MM.1S (cell line): ENCODE measurements around the gene C2orf42.
"Not testable (repeated sequence)": the region's sequence is repeated elsewhere in the genome, so short reads cannot be mapped to it uniquely, and the experiment has no call there.

Source experiments
- DNase-seq: peaks from one replicate; pipeline ENCODE4 v3.0.0-alpha.2; 2015
- H2AFZ ChIP-seq: fragments of 300-600 bp; sonication (generic); 2 replicates; pipeline ENCODE4 v1.6.0; 2016; ENCODE audit warnings: antibody characterized with exemption, low read length
- H3F3A ChIP-seq: fragments of 300-600 bp; sonication (generic); 2 replicates; pipeline ENCODE4 v1.6.1; 2016; ENCODE audit warnings: mild to moderate bottlenecking, antibody characterized with exemption, low read length, moderate library complexity, mixed read lengths; ENCODE audit not compliant: insufficient read depth
- H3K27ac ChIP-seq: fragments of 300-600 bp; sonication (generic); 2 replicates; pipeline ENCODE4 v1.5.1; 2016; ENCODE audit warnings: mild to moderate bottlenecking, low read length
- H3K27me3 ChIP-seq: fragments of 300-600 bp; sonication (generic); replicated peaks from 2 replicates; pipeline ENCODE4 v1.6.0; 2016; ENCODE audit warnings: low read length; ENCODE audit not compliant: insufficient read depth
- H3K36me3 ChIP-seq: fragments of 300-600 bp; sonication (generic); replicated peaks from 2 replicates; pipeline ENCODE4 v1.6.1; 2016; ENCODE audit warnings: mild to moderate bottlenecking, low read length, mixed read lengths; ENCODE audit not compliant: insufficient read depth
- H3K4me1 ChIP-seq: fragments of 300-600 bp; sonication (generic); 2 replicates; pipeline ENCODE4 v1.6.1; 2016; ENCODE audit warnings: low read length, mixed read lengths
- H3K4me2 ChIP-seq: fragments of 300-600 bp; sonication (generic); 2 replicates; pipeline ENCODE4 v1.6.0; 2016; ENCODE audit warnings: low read depth, low read length
- H3K4me3 ChIP-seq: fragments of 300-600 bp; sonication (generic); 2 replicates; pipeline ENCODE4 v1.5.1; 2016; ENCODE audit warnings: low read length, mixed read lengths
- H3K79me2 ChIP-seq: fragments of 300-600 bp; sonication (generic); 2 replicates; pipeline ENCODE4 v1.6.1; 2016; ENCODE audit warnings: mixed run types, low read length, mixed read lengths
- H3K9ac ChIP-seq: fragments of 300-600 bp; sonication (generic); 2 replicates; pipeline ENCODE4 v1.6.1; 2016; ENCODE audit warnings: low read length, mixed read lengths
- H3K9me2 ChIP-seq: fragments of 300-600 bp; sonication (generic); replicated peaks from 2 replicates; pipeline ENCODE4 v1.6.1; 2016; ENCODE audit warnings: mild to moderate bottlenecking, low read length, mixed read lengths; ENCODE audit not compliant: insufficient read depth
- H3K9me3 ChIP-seq: fragments of 300-600 bp; sonication (generic); replicated peaks from 2 replicates; pipeline ENCODE4 v1.6.1; 2016; ENCODE audit warnings: mild to moderate bottlenecking, low read length, mixed read lengths; ENCODE audit not compliant: insufficient read depth
- H4K20me1 ChIP-seq: fragments of 300-600 bp; sonication (generic); 2 replicates; pipeline ENCODE4 v1.6.1; 2016; ENCODE audit warnings: mild to moderate bottlenecking, low read length, moderate library complexity, mixed read lengths; ENCODE audit not compliant: insufficient read depth
- EZH2 ChIP-seq: fragments of 300-600 bp; sonication (generic); optimal IDR thresholded peaks from 2 replicates; pipeline ENCODE3; 2017; ENCODE audit warnings: low read depth, mild to moderate bottlenecking, antibody characterized with exemption, low read length, mixed read lengths
- EZH2phosphoT487 ChIP-seq: fragments of 300-600 bp; sonication (generic); IDR thresholded peaks from 2 replicates; pipeline ENCODE4 v1.6.1; 2018; ENCODE audit warnings: antibody characterized with exemption, low read length
- TF ChIP-seq, protein P1 (sequence below): fragments of 300-600 bp; sonication (generic); IDR thresholded peaks from 2 replicates; pipeline ENCODE4 v1.5.1; 2016; ENCODE audit warnings: antibody characterized with exemption, low read length, mixed read lengths

Gene C2orf42

DNA sequence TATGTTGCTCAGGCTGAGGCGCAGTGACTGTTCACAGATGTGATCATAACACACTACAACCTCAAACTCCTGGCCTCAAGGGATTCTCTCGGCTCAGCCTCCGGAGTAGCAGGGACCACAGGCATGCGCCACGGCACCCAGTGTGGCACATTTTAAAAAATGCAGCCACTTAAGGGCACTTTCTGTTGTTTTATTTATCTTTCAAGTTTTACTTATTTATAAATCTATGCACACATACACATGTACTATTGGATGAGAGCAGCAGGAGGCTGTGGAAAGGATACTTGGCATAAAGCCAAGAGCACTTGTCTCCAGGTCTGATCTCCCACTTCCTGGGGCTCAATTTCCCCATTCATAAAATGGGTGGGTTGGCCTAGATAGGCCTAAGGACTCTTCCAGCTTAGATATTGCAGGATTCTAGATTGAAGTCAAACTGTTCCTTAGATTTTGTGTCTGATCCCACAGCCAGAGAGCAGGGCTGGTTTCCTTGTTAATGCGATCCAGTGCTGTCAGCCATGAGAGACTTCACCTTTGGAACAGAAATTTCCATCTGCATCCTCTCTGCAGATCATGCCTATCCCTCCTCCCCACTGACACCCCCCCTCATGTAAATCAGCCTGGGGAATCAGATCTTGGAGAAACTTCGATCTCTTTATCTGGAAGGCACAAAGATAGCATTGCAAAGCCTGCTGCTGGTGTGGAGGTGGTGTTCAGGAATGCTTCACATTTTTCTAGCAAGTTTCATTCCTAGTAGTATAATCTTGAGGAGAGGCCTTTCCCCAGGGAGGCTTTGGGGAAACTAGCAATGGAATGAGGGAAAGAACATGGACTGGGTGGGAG is 78.8 kb downstream of the C2orf42 start:
- Histone ChIP-seq H3K4me3 (no peak overlapping the region), H4K20me1 (no peaks in the 10 kb centered on the region), H3K4me1 (peaks cover 34% of the 10 kb centered on the region), H3K79me2 (no peaks in the 10 kb centered on the region), H3K9me3 (no peaks in the 10 kb centered on the region), H3K4me2 (no peak overlapping the region), H3K36me3 (no peaks in the 10 kb centered on the region), H3F3A (peaks cover 42% of the 10 kb centered on the region), H3K27ac (no peak overlapping the region), H3K9me2 (no peaks in the 10 kb centered on the region), H3K27me3 (no peaks in the 10 kb centered on the region), H3K9ac (no peak overlapping the region), H2AFZ (no peak overlapping the region)
- TF ChIP-seq, protein P1, sequence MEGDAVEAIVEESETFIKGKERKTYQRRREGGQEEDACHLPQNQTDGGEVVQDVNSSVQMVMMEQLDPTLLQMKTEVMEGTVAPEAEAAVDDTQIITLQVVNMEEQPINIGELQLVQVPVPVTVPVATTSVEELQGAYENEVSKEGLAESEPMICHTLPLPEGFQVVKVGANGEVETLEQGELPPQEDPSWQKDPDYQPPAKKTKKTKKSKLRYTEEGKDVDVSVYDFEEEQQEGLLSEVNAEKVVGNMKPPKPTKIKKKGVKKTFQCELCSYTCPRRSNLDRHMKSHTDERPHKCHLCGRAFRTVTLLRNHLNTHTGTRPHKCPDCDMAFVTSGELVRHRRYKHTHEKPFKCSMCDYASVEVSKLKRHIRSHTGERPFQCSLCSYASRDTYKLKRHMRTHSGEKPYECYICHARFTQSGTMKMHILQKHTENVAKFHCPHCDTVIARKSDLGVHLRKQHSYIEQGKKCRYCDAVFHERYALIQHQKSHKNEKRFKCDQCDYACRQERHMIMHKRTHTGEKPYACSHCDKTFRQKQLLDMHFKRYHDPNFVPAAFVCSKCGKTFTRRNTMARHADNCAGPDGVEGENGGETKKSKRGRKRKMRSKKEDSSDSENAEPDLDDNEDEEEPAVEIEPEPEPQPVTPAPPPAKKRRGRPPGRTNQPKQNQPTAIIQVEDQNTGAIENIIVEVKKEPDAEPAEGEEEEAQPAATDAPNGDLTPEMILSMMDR = no peak
- no peak for DNase-seq

DNA sequence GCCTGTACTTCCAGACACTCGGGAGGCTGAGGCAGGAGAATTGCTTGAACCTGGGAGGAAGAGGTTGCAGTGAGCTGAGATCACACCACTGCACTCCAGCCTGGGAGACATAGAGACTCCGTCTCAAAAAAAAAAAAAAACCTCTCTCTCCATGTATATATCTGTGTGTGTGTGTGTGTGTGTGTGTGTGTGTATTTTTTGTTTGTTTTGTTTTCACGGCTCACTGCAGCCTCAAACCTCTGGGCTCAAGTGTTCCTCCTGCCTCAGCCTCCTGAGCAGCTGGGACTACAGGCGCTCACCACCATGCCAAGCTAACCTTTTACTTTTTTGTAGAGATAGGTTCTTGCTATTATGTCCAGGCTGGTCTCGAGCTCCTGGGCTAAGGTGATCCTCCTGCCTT is 80.4 kb downstream of the C2orf42 start:
- not testable (repeated sequence) for H2AFZ ChIP-seq, H3K4me3 ChIP-seq, H3K79me2 ChIP-seq, H3K27me3 ChIP-seq, H3K27ac ChIP-seq, H3K9me2 ChIP-seq, H4K20me1 ChIP-seq, H3K36me3 ChIP-seq, H3K4me2 ChIP-seq, DNase-seq, H3K9me3 ChIP-seq, H3K9ac ChIP-seq
- peaks cover 20% of the 10 kb centered on the region for H3K4me1 ChIP-seq
- H3F3A ChIP-seq = peaks cover 26% of the 10 kb centered on the region

DNA sequence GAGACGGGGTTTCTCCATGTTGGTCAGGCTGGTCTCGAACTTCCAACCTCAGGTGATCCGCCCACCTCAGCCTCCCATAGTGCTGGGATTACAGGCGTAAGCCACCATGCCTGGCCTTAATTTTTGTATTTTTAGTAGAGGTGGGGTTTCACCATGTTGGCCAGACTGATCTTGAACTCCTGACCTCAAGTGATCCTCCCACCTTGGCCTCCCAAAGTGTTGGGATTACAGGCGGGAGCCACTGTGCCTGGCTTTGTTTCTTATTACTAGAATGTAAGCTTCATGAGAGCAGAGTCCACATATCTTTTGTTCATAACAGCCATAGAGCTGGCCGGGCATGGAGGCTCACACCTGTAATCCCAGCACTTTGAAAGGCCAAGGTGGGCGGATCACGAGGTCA is 84.7 kb downstream of the C2orf42 start:
- not testable (repeated sequence) for H3K9me2 ChIP-seq, H3K36me3 ChIP-seq, H3K27ac ChIP-seq, H3K4me2 ChIP-seq, H3K9me3 ChIP-seq, DNase-seq, H3K27me3 ChIP-seq, H3K4me3 ChIP-seq, H4K20me1 ChIP-seq, H3K9ac ChIP-seq, H3K79me2 ChIP-seq, H2AFZ ChIP-seq
- Histone ChIP-seq H3F3A (peaks cover 27% of the 10 kb centered on the region), H3K4me1 (peaks cover 29% of the 10 kb centered on the region)

DNA sequence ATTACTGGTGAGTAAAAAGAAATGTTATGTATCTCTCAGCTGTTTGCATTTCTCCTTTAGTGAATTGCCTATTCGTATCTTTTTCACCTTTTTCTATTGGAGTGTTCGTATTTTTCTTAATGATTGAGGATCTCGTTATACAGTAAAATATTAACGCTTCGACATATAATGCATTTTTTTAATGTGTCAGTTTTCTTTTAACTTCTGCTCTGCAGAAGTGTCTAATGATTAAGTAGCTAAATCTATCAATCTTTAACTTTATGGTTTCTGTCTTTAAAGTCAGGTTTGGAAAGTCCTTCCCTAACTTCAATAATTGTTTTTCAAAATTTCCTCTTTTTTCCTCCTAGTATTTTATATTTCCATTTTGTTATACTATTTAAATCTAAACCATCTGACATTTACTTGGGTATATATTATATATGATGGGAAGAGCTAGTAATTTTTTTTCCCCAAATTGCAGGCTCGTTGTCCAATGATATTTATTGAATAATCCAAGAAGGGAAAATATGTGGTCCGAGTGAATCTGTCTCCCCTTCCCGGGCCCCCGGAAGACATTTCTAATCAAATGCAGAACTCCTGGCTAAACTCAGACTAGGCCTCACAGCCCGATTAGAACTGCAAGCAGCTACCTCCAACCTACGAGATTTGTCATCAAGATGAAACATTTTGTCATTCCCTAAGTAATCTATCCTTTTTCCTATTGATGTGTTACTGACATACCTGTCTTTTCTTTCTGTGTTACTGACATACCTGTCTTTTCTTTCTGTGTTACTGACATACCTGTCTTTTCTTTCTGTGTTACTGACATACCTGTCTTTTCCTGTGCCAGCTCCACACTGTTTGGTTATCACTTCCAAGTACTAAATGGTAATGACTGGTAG is 86.3 kb downstream of the C2orf42 start:
- TF ChIP-seq EZH2phosphoT487 (no peak), EZH2 (no peak)
- TF ChIP-seq, protein P1 = no peak
- Histone ChIP-seq H3K4me2 (peak overlapping the region; percentile 26; the same call in 1 of the 2 replicates), H4K20me1 (no peaks in the 10 kb centered on the region), H3F3A (peaks cover 21% of the 10 kb centered on the region), H3K4me3 (no peak overlapping the region), H3K9me3 (no peaks in the 10 kb centered on the region), H3K36me3 (no peaks in the 10 kb centered on the region), H3K9ac (peak overlapping the region; percentile 7; the same call in 1 of the 2 replicates), H2AFZ (peak overlapping the region; percentile 56), H3K27me3 (no peaks in the 10 kb centered on the region), H3K4me1 (peaks cover 26% of the 10 kb centered on the region), H3K79me2 (no peaks in the 10 kb centered on the region), H3K27ac (peak overlapping the region; percentile 11; the same call in 1 of the 2 replicates), H3K9me2 (no peaks in the 10 kb centered on the region)
- DNase-seq = no peak
